Vagina (tissue), 2 donors: ENCODE measurements around the gene ERC2.

Source experiments
- CTCF ChIP-seq, 3 experiments: fragments of 450-650 bp in 2 of 3; fragments of 200-600 bp in 1 of 3; sonication (generic) in 1 of 3; IDR thresholded peaks; one replicate each; pipeline ENCODE4 v1.5.1; 2017 to 2019; ENCODE audit warnings: antibody characterized with exemption in 3 of 3, mild to moderate bottlenecking in 2 of 3, moderate library complexity in 2 of 3
- POLR2A ChIP-seq, 2 donors: fragments of 450-650 bp; IDR thresholded peaks; one replicate each; pipeline ENCODE4 v1.6.1; 2017; ENCODE audit warnings: antibody characterized with exemption in 2 of 2, mild to moderate bottlenecking in 2 of 2, moderate library complexity in 2 of 2
- POLR2AphosphoS5 ChIP-seq, 2 donors: sonication (generic); formaldehyde crosslinking; IDR thresholded peaks; one replicate each; pipeline ENCODE4 v1.9.0; 2017; ENCODE audit warnings: antibody characterized with exemption in 2 of 2, mild to moderate bottlenecking in 2 of 2, low read depth in 1 of 2; ENCODE audit not compliant: insufficient read depth in 1 of 2

GRCh38 chr3:55491296-55491816 is 976.9 kb downstream of the ERC2 start:
- no peak for TF ChIP-seq POLR2A (IDR thresholded peaks at IDR 0.05)
- TF ChIP-seq CTCF (IDR thresholded peaks at IDR 0.05), result no peak
- TF ChIP-seq POLR2AphosphoS5 (IDR thresholded peaks at IDR 0.05; ENCODE audit: insufficient read depth in 1 of 2, low read depth in 1 of 2), result no peak
